GM06990 (cell line): ENCODE data around the gene CDKL4.
"Not testable (repeated sequence)": the region's sequence is repeated elsewhere in the genome, so short reads cannot be mapped to it uniquely, and the experiment has no call there.

Experiments used
- DNase-seq: peaks from one replicate; pipeline ENCODE4 v3.0.0-alpha.2; 2011; ENCODE audit not compliant: insufficient read length; ENCODE audit errors: extremely low read depth
- H3K27me3 ChIP-seq: replicated peaks from 2 replicates; pipeline ENCODE4 v1.6.0; 2011; ENCODE audit warnings: low read length; ENCODE audit not compliant: control insufficient read depth, insufficient read depth
- H3K36me3 ChIP-seq: 2 replicates; pipeline ENCODE4 v1.5.1; 2011; ENCODE audit warnings: low read length; ENCODE audit not compliant: control insufficient read depth, insufficient read depth
- H3K4me3 ChIP-seq: replicated peaks from 2 replicates; pipeline ENCODE4 v1.5.1; 2011; ENCODE audit warnings: low read depth, mild to moderate bottlenecking, control low read depth, low read length
- TF ChIP-seq, protein P1 (sequence below): IDR thresholded peaks from 2 replicates; pipeline ENCODE4 v1.5.1; 2011; ENCODE audit warnings: low read length, control low read depth, mild to moderate bottlenecking, inconsistent platforms; ENCODE audit not compliant: insufficient read depth, poor library complexity, severe bottlenecking

Gene CDKL4

DNA sequence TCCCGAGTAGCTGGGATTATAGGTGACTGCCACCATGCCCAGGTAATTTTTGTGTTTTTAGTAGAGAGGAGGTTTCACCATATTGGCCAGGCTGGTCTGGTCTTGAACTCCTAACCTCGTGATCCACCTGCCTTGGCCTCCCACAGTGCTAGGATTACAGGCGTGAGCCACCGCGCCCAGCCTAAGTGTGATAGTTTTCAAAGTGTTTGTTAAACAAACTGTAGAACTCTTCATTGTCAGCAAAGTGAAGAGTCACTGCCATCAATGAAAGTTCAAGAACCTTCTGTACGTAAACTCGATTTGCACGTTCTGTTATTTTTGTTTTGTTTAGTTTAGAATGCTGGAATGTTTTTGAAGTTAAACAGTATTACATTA lies 104.9 kb downstream of the CDKL4 start:
- H3K4me3 ChIP-seq = no peak overlapping the region
- no peak for DNase-seq
- TF ChIP-seq, protein P1, sequence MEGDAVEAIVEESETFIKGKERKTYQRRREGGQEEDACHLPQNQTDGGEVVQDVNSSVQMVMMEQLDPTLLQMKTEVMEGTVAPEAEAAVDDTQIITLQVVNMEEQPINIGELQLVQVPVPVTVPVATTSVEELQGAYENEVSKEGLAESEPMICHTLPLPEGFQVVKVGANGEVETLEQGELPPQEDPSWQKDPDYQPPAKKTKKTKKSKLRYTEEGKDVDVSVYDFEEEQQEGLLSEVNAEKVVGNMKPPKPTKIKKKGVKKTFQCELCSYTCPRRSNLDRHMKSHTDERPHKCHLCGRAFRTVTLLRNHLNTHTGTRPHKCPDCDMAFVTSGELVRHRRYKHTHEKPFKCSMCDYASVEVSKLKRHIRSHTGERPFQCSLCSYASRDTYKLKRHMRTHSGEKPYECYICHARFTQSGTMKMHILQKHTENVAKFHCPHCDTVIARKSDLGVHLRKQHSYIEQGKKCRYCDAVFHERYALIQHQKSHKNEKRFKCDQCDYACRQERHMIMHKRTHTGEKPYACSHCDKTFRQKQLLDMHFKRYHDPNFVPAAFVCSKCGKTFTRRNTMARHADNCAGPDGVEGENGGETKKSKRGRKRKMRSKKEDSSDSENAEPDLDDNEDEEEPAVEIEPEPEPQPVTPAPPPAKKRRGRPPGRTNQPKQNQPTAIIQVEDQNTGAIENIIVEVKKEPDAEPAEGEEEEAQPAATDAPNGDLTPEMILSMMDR = no peak
- no peaks in the 10 kb centered on the region for H3K36me3 ChIP-seq
- H3K27me3 ChIP-seq = no peaks in the 10 kb centered on the region

DNA sequence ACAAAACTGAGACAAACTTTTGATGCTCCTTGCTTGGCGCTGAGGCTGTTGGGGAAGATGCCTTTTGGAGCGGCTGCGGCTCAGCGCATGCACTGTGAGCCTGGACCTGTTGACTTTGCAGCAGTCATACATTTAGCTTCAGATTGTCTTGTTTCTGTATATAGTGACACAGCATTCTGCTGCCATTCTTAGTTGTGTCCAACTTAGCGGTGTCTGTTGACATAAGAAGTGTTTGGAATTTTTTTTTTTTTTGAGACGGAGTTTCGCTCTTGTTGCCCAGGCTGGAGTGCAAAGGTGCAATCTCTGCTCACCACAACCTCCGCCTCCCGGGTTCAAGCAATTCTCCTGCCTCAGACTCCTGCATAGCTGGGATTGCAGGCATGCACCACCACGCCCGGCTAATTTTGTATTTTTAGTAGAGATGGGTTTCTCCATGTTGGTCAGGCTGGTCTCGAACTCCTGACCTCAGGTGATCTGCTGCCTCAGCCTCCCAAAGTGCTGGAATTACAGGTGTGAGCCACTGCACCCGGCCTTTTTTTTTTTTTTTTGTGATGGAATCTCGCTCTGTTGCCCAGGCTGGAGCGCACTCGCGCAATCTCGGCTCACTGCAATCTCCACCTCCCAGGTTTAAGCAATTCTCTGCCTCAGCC lies 105.5 kb downstream of the CDKL4 start:
- H3K27me3 ChIP-seq, DNase-seq, H3K36me3 ChIP-seq, H3K4me3 ChIP-seq: not testable (repeated sequence)

DNA sequence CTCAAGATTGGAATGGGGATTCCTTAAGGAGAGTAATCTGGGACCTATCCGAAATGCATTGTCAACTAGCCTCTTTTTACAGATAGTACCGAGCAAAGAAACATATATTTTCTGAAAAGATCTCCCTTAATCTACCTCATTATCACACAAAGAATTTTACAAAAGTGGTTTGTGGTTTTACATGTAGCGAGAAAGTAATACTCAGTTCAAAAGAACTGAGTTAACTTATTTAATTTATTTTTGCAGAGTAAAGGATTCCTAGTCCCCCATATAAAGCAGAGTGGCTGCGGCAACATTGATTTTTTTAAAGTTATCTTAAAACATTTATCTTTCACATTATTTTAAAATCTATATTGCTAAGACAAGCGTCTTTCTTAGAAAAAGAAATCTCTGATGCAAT lies 107.0 kb downstream of the CDKL4 start:
- H3K27me3 ChIP-seq = no peaks in the 10 kb centered on the region
- no peak overlapping the region for H3K4me3 ChIP-seq
- TF ChIP-seq, protein P1 = no peak
- no peaks in the 10 kb centered on the region for H3K36me3 ChIP-seq
- DNase-seq = no peak

DNA sequence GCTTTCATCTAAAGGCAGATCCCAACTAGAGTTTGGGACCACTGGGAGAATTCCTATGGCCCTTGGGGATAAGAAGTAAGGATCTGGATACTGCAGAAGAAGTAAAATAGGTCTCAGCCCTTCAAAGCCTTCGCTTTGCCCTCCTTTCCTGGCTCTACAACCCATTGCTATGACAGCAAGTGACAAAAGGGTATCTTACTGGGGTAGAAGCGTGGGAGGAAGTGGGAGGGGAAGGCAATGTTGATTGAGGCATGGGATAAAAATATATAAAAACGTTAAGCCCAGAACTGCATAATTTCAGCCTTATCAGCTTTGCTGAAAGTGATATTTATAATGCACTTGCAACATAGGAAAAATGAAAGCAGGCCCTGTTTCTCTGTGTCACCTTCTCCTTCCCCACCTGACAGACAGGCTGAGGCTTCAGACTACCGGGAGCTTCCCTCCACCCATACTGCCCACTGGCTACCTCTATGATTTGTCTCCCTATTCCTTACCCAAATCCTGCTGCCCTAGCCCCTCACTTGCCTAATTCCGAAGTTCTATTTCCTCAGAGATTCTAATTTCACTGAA lies 108.0 kb downstream of the CDKL4 start:
- no peak for DNase-seq
- TF ChIP-seq, protein P1 = no peak
- Histone ChIP-seq H3K4me3 (no peak overlapping the region), H3K27me3 (no peaks in the 10 kb centered on the region), H3K36me3 (no peaks in the 10 kb centered on the region)

DNA sequence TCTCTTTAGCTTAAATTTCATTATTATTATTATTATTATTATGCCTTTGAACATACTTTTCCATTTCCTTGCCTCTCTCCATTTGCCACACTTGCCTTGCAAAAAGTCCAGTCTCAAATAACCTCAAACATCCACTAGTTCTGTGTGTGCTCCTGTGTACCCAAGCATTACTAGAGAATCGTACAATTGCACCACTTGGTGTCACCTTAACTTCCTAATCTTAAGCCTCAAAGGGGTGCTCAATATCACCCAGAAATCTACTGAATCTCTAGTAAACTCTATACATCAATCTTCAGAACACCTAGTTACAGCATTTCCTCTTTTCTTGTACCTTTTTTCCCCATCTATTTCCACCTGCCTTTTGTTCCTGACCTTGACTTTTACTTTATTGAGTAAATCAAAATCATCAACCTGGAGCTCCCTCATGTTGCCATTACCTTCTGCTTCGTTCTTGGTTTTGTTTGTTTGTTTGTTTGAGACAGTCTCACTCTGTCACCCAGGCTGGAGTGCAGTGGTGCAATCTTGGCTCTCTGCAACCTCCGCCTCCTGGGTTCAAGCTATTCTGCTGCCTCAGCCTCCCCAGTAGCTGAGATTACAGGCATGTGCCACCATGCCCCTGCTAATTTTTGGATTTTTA lies 110.4 kb downstream of the CDKL4 start:
- H3K36me3 ChIP-seq = no peaks in the 10 kb centered on the region
- TF ChIP-seq, protein P1 = no peak
- H3K27me3 ChIP-seq = no peaks in the 10 kb centered on the region
- DNase-seq = no peak
- no peak overlapping the region for H3K4me3 ChIP-seq

DNA sequence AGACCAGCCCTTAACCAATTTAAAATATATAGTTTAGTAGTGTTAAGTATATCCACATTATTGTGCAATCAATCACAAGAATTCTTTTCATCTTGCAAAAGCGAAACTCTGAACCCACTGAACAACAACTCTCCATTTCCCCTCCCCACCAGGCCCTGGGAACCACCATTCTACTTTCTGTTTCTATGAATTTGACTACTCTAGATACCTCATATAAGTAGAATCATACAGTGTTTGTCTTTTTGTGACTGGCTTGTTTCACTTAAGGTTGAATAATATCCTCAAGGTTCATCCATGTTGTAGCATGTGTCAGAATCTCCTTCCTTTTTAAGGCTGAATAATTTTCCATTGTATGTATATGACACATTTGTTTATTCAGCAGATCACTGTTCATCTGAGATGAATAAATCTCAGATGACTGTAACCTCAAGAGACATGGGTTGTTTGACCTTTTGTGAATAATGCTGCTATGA lies 114.8 kb downstream of the CDKL4 start:
- peak; percentile 40 for DNase-seq
- H3K27me3 ChIP-seq = no peaks in the 10 kb centered on the region
- H3K4me3 ChIP-seq = no peak overlapping the region
- TF ChIP-seq, protein P1 = no peak
- no peaks in the 10 kb centered on the region for H3K36me3 ChIP-seq
